OCI-LY7 (cell line): Measurements from ENCODE around the gene ERO1A. TPM values are rescaled to one million over a fixed set of nuclear protein-coding genes. Genes with fewer than 3 reads are reported as not detected.

ENCODE experiments used
- BruUV-seq: library from RNA; stranded (reverse); fragments of 400-500 nt; replicated peaks from 2 replicates; lab custom pipeline; 2021; lab: Mats Ljungman, UMichigan
- CTCF ChIA-PET: fragments of 300-600 bp; sonication (Branson Sonifier 250); formaldehyde crosslinking; loops from one replicate; lab custom pipeline; 2022; ENCODE audit warnings: antibody characterized with exemption; ENCODE audit not compliant: unreplicated experiment; lab: Charles Lee
- POLR2A ChIA-PET: fragments of 300-600 bp; sonication (Branson Sonifier 250); formaldehyde crosslinking; loops from one replicate; lab custom pipeline; 2022; ENCODE audit warnings: antibody characterized with exemption; lab: Charles Lee
- DNase-seq: peaks from one replicate; pipeline ENCODE4 v3.0.0-alpha.2; 2015; ENCODE audit warnings: low spot score
- H2AFZ ChIP-seq: fragments of 200-600 bp; sonication (generic), shearing (Covaris generic); 2 replicates; pipeline ENCODE4 v1.6.1; 2014; ENCODE audit warnings: mild to moderate bottlenecking, antibody characterized with exemption, low read length, moderate library complexity
- H3K27ac ChIP-seq: fragments of 200-600 bp; sonication (generic); 2 replicates; pipeline ENCODE4 v1.5.1; 2014; ENCODE audit warnings: mixed run types, low read depth, mild to moderate bottlenecking, moderate library complexity, low read length, inconsistent platforms; ENCODE audit not compliant: poor library complexity, severe bottlenecking
- H3K36me3 ChIP-seq: fragments of 200-600 bp; sonication (generic); 2 replicates; pipeline ENCODE4 v1.6.1; 2014; ENCODE audit warnings: mild to moderate bottlenecking, antibody characterized with exemption, low read length, moderate library complexity, mixed read lengths; ENCODE audit not compliant: insufficient read depth
- H3K4me1 ChIP-seq: fragments of 200-600 bp; sonication (generic); 2 replicates; pipeline ENCODE4 v1.5.1; 2014; ENCODE audit warnings: mild to moderate bottlenecking, low read length; ENCODE audit not compliant: insufficient read depth, poor library complexity, severe bottlenecking
- H3K4me2 ChIP-seq: fragments of 200-600 bp; sonication (generic); 2 replicates; pipeline ENCODE4 v1.6.1; 2014; ENCODE audit warnings: mild to moderate bottlenecking, low read length
- H3K4me3 ChIP-seq: fragments of 200-600 bp; sonication (generic); 2 replicates; pipeline ENCODE4 v1.5.1; 2014; ENCODE audit warnings: mild to moderate bottlenecking, low read depth, low read length; ENCODE audit not compliant: poor library complexity, severe bottlenecking
- H3K79me2 ChIP-seq: fragments of 200-600 bp; sonication (generic); 2 replicates; pipeline ENCODE4 v1.6.1; 2016; ENCODE audit warnings: low read depth, mild to moderate bottlenecking, low read length, moderate library complexity, mixed read lengths; ENCODE audit not compliant: insufficient read depth
- H3K9me2 ChIP-seq: fragments of 200-600 bp; sonication (generic); 2 replicates; pipeline ENCODE4 v1.6.1; 2016; ENCODE audit warnings: mild to moderate bottlenecking, low read length, mixed read lengths; ENCODE audit not compliant: insufficient read depth
- H3K9me3 ChIP-seq: fragments of 200-600 bp; sonication (generic); 2 replicates; pipeline ENCODE4 v1.6.1; 2014; ENCODE audit warnings: mild to moderate bottlenecking, mixed run types, low read length, mixed read lengths
- H4K20me1 ChIP-seq: fragments of 200-600 bp; sonication (generic); 2 replicates; pipeline ENCODE4 v1.6.1; 2014; ENCODE audit warnings: mild to moderate bottlenecking, antibody characterized with exemption, low read length, moderate library complexity, mixed read lengths; ENCODE audit not compliant: insufficient read depth
- EZH2phosphoT487 ChIP-seq: fragments of 200-600 bp; sonication (generic); IDR thresholded peaks from 2 replicates; pipeline ENCODE4 v1.6.1; 2018; ENCODE audit warnings: low read depth, borderline replicate concordance, mild to moderate bottlenecking, mixed run types, antibody characterized with exemption, low read length, moderate library complexity, mixed read lengths
- intact Hi-C: fragments of 100-400 bp; cut with micrococcal nuclease; formaldehyde crosslinking; loops from one replicate; pipeline ENCODE4 v1.10.0; 2022; ENCODE audit not compliant: unreplicated experiment
- total RNA-seq, 2 experiments: library from RNA; depleted of rRNA in 1 of 2; stranded (reverse); fragments of >200 nt in 1 of 2; shearing (Covaris generic) in 1 of 2; gene quantifications; 2 replicates each; pipeline ENCODE4 v1.2.3, GENCODE V29; 2014 to 2022
- TF ChIP-seq, protein P1 (sequence below): fragments of 200-600 bp; sonication (generic); conservative IDR thresholded peaks from 2 replicates; pipeline ENCODE4 v1.5.1; 2014; ENCODE audit warnings: mild to moderate bottlenecking, antibody characterized with exemption, low read length, moderate library complexity, mixed read lengths

Gene ERO1A
- total RNA-seq, 2 experiments from 2014 or later = 35.2 to 71.5 TPM

DNA sequence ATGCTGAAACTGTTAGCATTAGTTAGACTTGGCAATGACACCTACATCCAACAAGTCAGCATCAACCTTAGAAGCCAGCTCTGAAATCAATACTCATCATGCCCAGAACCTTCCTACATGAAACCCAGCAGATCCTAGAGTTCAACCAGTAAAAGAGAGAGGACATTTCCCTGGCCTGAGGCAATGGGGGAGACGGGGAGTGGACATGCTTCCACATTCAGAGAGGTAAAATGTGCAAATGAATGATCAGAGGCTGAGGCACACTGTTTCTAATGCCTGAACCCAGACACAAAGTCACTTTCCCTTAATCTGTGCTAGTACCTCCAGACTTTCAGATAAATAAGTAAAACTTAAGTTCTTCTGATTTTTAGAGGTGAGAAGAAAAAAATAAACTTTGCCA is 34.5 kb downstream of the ERO1A start:
- Histone ChIP-seq H3K9me2 (no peaks in the 10 kb centered on the region), H4K20me1 (no peaks in the 10 kb centered on the region), H3K27ac (no peak overlapping the region), H3K4me1 (no peaks in the 10 kb centered on the region), H3K9me3 (no peaks in the 10 kb centered on the region), H3K79me2 (no peaks in the 10 kb centered on the region), H3K4me3 (no peak overlapping the region), H3K36me3 (peaks cover 71% of the 10 kb centered on the region), H2AFZ (no peak overlapping the region), H3K4me2 (no peak overlapping the region)
- DNase-seq = no peak
- no TSS peak for BruUV-seq
- POLR2A ChIA-PET = interaction anchor here (0.6 to 0.8 kb wide), 3 partner anchors 10 to 151 kb away, joined by 3 read pairs; no protein-coding TSS in a partner anchor
- no peak for TF ChIP-seq EZH2phosphoT487
- TF ChIP-seq, protein P1, sequence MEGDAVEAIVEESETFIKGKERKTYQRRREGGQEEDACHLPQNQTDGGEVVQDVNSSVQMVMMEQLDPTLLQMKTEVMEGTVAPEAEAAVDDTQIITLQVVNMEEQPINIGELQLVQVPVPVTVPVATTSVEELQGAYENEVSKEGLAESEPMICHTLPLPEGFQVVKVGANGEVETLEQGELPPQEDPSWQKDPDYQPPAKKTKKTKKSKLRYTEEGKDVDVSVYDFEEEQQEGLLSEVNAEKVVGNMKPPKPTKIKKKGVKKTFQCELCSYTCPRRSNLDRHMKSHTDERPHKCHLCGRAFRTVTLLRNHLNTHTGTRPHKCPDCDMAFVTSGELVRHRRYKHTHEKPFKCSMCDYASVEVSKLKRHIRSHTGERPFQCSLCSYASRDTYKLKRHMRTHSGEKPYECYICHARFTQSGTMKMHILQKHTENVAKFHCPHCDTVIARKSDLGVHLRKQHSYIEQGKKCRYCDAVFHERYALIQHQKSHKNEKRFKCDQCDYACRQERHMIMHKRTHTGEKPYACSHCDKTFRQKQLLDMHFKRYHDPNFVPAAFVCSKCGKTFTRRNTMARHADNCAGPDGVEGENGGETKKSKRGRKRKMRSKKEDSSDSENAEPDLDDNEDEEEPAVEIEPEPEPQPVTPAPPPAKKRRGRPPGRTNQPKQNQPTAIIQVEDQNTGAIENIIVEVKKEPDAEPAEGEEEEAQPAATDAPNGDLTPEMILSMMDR = no peak
- CTCF ChIA-PET = no interaction called here
- intact Hi-C loops = no loop called here

DNA sequence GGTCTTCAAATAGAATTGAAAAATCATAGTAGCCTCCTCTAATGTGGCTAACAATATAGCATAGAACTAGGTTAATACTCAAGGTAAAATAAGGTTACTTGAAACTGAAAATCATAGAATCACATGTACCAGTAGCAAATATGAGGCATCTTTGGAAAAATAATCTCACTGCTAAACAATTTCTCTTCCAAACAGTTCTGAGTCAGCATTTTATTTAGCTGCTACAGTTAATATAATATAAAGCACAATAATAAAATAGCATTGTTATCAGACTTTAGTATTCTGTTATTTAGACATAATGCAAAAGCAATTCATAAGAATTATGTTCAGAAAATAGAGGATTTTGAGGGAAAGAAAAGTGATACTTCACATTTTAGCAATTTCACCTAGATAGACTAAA is 35.0 kb downstream of the ERO1A start:
- H3K9me2 ChIP-seq = no peaks in the 10 kb centered on the region
- CTCF ChIA-PET = no interaction called here
- POLR2A ChIA-PET = interaction anchor here (0.6 to 0.8 kb wide), 2 partner anchors 10 to 150 kb away, joined by 3 read pairs; no protein-coding TSS in a partner anchor

DNA sequence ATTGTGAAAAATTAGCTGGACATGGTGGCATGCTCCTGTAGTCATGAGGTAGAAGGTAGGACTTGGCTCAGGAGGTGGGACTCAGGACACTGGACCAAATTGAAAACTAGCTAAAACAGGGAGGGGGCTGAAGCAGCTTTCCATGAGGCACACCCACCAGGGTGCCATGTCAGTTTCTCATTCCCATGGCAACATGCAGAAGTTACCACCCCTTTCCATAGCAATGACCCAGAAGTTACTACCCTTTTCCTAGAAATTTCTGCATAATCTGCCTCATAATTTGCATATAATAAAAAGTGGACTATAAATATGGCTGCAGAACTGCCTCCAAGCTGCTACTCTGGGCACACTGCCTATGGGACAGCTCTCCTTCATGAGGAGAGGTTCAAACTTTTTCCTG is 38.5 kb downstream of the ERO1A start:
- H3K36me3 ChIP-seq = peaks cover 68% of the 10 kb centered on the region
- TF ChIP-seq, protein P1 = no peak
- TF ChIP-seq EZH2phosphoT487 = no peak
- H3K4me2 ChIP-seq = no peak overlapping the region
- BruUV-seq = no TSS peak
- H2AFZ ChIP-seq = no peak overlapping the region
- DNase-seq = no peak
- H3K4me1 ChIP-seq = no peaks in the 10 kb centered on the region
- ChIA-PET CTCF (no interaction called here), POLR2A (interaction anchor here (0.6 kb wide), 1 partner anchor 336 kb away, joined by 6 read pairs; no protein-coding TSS in a partner anchor)
- no peak overlapping the region for H3K27ac ChIP-seq
- no peaks in the 10 kb centered on the region for H4K20me1 ChIP-seq
- intact Hi-C loops = no loop called here
- H3K9me2 ChIP-seq = no peaks in the 10 kb centered on the region
- no peaks in the 10 kb centered on the region for H3K9me3 ChIP-seq
- no peak overlapping the region for H3K4me3 ChIP-seq
- no peaks in the 10 kb centered on the region for H3K79me2 ChIP-seq

More for the DNA sequence above, 35.0 kb downstream of the ERO1A start:
- H3K36me3 ChIP-seq = peaks cover 71% of the 10 kb centered on the region
- H3K4me3 ChIP-seq = no peak overlapping the region
- no peaks in the 10 kb centered on the region for H3K9me3 ChIP-seq
- H2AFZ ChIP-seq = no peak overlapping the region
- intact Hi-C loops = no loop called here
- no peak overlapping the region for H3K4me2 ChIP-seq
- no peak for DNase-seq
- TF ChIP-seq, protein P1 = no peak
- no peaks in the 10 kb centered on the region for H3K79me2 ChIP-seq
- no peaks in the 10 kb centered on the region for H3K4me1 ChIP-seq
- BruUV-seq = no TSS peak
- H4K20me1 ChIP-seq = no peaks in the 10 kb centered on the region
- no peak overlapping the region for H3K27ac ChIP-seq
